Urinary bladder (tissue), 4 donors: ENCODE results near the gene STATH. TPM values are rescaled to one million over a fixed set of nuclear protein-coding genes. Genes with fewer than 3 reads are reported as not detected.

Experiments used
- DNase-seq: peaks from one replicate; pipeline ENCODE4 v3.0.0-alpha.2; 2015; ENCODE audit errors: extremely low spot score
- H3K27ac ChIP-seq: one replicate; pipeline ENCODE4 v1.5.1; 2013; ENCODE audit warnings: low read depth, mild to moderate bottlenecking, moderate library complexity
- H3K36me3 ChIP-seq: one replicate; pipeline ENCODE4 v1.6.1; 2013; ENCODE audit warnings: mild to moderate bottlenecking, moderate library complexity; ENCODE audit not compliant: insufficient read depth
- H3K4me1 ChIP-seq: one replicate; pipeline ENCODE4 v1.6.1; 2013; ENCODE audit warnings: mild to moderate bottlenecking, moderate library complexity; ENCODE audit not compliant: insufficient read depth
- H3K4me3 ChIP-seq: one replicate; pipeline ENCODE4 v1.5.1; 2013; ENCODE audit warnings: low read depth, low read length
- WGBS: extraction: QIAGEN DNeasy Blood & Tissue Kit; methylation state at CpG from one replicate; pipeline ENCODE4 v1.1.7; 2013; 5-methylcytosine and 5-hydroxymethylcytosine counted together
- polyA plus RNA-seq: library from polyadenylated mRNA; stranded (reverse); fragments of 200-250 nt; gene quantifications from one replicate; pipeline ENCODE4 v1.2.3, GENCODE V29; 2013
- total RNA-seq: library from RNA; depleted of rRNA; stranded (reverse); fragments of >200 nt; gene quantifications from one replicate; pipeline ENCODE4 v1.2.3, GENCODE V29; 2014
- donor health status: healthy with polysubstance abuse.
- donor health status: healthy.

Gene STATH, protein sequence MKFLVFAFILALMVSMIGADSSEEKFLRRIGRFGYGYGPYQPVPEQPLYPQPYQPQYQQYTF
- total RNA-seq (not detected), polyA plus RNA-seq (not detected)

DNA sequence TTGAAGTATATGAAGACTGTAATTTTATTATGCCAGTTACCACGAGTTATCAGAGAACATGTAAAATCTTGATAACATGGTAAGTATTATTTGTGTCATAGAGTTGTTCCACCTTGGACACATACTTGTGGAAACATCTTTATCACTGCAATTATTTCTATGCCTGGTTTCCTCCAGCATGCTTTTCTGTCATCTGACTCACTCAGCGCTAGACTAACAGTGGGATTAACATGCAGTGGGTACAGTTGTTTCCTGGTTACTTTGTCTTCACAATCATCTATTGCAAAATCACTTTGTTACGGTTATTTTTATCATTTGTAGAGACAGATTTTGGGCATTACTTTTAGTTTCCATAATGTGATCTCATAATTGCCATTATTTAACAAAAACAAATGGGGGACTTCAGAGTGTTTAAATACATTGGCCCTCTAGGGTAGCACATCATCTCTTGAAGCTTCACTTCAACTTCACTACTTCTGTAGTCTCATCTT lies at the start of gene STATH:
Gene STATH, plus strand, starts transcription at position 441 of the 491 bp plus-strand sequence. CDS start 2,472 bp downstream, outside the sequence.
- Histone ChIP-seq H3K4me1 (no peaks in the 10 kb centered on the region), H3K36me3 (no peaks in the 10 kb centered on the region), H3K4me3 (no peak within 1 kb of the TSS), H3K27ac (no peak within 1 kb of the TSS)
- DNase-seq = no peak
- WGBS = 67% methylated on average over 3 of the region's 3 CpGs

DNA sequence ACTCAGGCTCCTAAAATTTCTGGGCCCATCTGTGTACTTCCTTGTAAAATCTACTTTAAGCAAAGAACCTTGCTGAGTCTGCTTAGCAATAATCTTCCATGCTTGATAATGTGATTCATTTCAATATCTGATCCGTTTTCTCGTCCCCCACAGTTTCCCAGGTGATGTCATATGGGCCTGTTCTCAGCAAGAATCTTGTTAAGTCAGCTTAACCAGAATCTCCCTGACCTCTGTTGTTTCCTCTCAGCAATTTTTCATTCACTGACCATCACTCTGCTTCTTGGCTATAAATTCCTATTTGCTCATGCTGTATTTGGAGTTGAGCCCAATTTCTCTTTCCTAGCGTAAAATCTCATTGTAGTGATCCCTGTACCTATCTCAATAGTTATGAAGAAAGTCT lies 44.2 kb upstream of the STATH start:
- no peak for DNase-seq
- 59% methylated on average over 3 of the region's 3 CpGs for WGBS
- no peaks in the 10 kb centered on the region for H3K4me1 ChIP-seq

DNA sequence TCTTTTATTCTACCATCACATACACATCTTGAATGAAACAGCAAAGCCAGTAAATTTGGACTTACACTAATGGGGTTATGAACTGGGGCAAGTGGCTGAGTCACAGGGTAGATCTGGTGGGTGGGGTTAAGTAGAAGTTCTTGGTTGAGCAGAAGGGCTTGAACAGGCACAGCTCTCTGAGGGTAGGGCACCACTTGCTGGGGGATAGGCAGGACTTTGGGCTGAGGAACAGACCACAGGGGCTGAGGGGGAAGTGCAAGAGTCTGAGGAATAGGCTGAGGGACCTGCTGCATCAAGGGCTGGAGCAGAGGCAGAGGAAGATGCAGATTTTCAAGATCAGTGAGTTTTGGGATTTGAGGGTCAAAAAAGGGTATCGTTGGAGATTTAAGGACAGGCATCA lies 38.6 kb upstream of the STATH start:
- no peaks in the 10 kb centered on the region for H3K36me3 ChIP-seq
- H3K4me3 ChIP-seq = no peak overlapping the region
- WGBS = 93% methylated on average over 1 of the region's 1 CpG
- no peak for DNase-seq
- H3K27ac ChIP-seq = no peak overlapping the region
- H3K4me1 ChIP-seq = no peaks in the 10 kb centered on the region

More for the DNA sequence above, 44.2 kb upstream of the STATH start:
- Histone ChIP-seq H3K4me3 (no peak overlapping the region), H3K36me3 (no peaks in the 10 kb centered on the region), H3K27ac (no peak overlapping the region)

DNA sequence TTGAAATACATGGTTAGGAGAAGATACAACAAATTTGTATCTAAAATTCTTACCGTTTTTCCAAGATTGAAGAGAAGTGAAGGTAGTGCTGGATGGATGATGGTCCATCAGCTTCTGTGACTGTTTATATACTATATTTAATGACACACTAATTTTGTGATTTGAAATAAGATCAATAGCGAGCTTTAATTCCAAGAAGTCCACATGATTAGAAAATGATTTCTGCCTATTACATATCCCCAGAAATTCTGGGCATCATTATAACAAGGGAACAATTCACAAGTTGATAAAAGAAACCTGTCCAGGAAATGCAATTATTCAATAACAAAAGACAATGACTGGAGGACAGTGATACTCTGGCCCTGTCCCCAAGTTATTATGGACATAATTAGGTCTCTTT lies 30.1 kb upstream of the STATH start, which contains the start of gene CSN2:
Gene CSN2, minus strand, starts transcription at position 101 of the 400 bp plus-strand sequence. CDS start 4,733 bp downstream, outside the sequence.
- DNase-seq = no peak
- 92% methylated on average over 2 of the region's 2 CpGs for WGBS
- no peak within 1 kb of the TSS for H3K4me3 ChIP-seq

DNA sequence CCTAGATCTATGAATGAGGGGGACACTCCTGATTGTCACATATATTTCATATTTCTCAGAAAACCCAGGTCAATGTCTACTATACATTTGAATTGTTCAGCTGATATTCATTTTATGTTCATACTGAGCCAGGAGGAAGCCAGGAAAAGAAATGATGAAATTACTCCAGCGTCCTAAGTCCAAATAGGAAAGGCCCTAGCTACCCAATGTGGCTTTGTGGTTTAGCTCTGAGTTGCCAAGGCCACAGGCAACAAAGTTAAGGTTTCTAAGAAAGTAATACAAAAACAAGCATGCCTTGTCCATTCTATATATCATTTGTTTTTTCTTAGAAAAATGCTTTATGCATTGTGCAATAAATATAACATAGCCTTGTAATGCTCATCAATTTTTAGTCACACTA lies 25.7 kb upstream of the STATH start:
- no peak for DNase-seq
- Histone ChIP-seq H3K4me3 (no peak overlapping the region), H3K36me3 (no peaks in the 10 kb centered on the region), H3K27ac (no peak overlapping the region), H3K4me1 (no peaks in the 10 kb centered on the region)
- 61% methylated on average over 1 of the region's 1 CpG for WGBS

More for the DNA sequence above, 30.1 kb upstream of the STATH start, which contains the start of gene CSN2:
- H3K36me3 ChIP-seq = no peaks in the 10 kb centered on the region
- H3K27ac ChIP-seq = no peak within 1 kb of the TSS
- no peaks in the 10 kb centered on the region for H3K4me1 ChIP-seq

DNA sequence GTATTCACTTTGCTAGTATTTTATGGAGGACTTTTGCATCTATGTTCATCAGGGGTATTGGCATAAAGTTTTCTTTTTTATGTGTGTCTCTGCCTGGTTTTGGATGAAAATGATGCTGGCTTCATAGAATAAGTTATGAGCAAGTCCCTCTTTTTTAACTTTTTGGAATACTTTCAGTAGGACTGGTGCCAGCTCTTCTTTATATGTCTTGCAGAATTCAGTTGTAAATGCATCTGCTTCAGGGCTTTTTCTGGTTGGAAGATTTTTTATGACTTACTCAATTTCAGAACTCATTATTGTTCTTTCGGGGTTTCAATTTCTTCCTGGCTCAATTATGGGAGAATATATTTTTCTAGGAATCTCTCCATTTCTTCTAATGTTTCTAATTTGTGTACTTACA lies 21.1 kb upstream of the STATH start:
- peak; percentile 18 for DNase-seq
- 80% methylated on average over 1 of the region's 1 CpG for WGBS

DNA sequence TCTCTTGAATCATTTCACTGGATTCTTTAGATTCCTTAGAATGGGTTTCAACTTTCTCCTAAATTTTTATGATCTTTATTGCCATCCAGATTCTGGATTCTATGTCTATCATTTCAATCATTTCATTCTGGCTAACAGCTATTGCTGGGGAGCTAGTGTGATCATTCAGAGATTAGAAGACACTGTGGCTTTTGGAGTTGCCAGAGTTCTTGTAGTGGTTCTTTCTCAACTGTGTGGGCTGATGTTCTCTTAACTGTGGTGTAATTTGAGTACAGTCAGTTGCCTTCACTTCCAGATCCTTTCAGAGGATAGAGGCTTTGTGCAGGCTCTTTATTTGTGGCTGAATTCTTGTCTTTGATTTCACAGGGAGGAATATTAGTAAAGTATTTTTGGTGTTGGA lies 18.2 kb upstream of the STATH start:
- no peak overlapping the region for H3K4me3 ChIP-seq
- no peak for DNase-seq

More for the DNA sequence above, 21.1 kb upstream of the STATH start:
- H3K36me3 ChIP-seq = no peaks in the 10 kb centered on the region
- H3K4me3 ChIP-seq = no peak overlapping the region
- H3K4me1 ChIP-seq = no peaks in the 10 kb centered on the region
- no peak overlapping the region for H3K27ac ChIP-seq

DNA sequence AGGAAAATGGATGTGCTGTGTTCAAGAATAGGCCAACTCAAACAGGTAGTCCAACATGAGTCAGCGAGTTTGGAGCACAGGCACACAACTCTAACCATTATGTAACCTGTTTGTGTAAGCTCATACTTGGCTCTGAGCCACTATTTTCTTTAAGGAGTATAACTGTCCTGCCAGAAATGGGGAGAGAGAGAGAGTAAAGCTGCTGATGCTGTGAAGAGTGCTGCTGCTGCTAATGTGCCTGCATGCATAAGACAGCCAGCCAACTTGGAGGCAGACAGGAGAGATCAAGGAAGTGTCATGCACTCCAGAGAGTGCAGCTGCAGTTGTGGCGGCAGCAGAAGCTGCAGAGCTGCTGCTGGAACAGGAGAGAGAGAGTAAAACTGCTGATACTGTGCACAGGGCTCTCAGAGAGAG lies 11.7 kb upstream of the STATH start:
- H3K36me3 ChIP-seq = no peaks in the 10 kb centered on the region
- no peaks in the 10 kb centered on the region for H3K4me1 ChIP-seq
- DNase-seq = peak; percentile 14
- WGBS = 27% methylated on average over 2 of the region's 2 CpGs
- no peak overlapping the region for H3K27ac ChIP-seq
- H3K4me3 ChIP-seq = no peak overlapping the region

More for the DNA sequence above, 18.2 kb upstream of the STATH start:
- no peak overlapping the region for H3K27ac ChIP-seq
- H3K4me1 ChIP-seq = no peaks in the 10 kb centered on the region
- no peaks in the 10 kb centered on the region for H3K36me3 ChIP-seq

DNA sequence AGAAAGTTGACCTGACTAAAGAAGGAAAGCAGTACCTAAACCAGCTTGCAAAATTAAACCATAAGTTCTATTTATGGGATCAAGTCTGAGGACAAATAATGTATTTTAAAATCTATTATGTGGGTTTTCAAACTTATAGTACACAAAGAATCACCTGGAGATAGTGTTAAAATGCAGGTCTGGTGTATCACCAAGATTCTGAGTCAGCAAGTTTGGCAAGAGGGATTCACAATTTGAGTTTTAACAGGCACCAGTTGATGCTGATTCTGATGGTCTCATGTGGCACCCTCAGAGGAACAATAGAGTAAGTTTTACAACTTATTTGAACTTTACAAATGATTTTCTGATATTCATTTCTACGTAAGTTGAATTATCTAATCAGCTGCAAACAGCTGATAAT lies 9.1 kb upstream of the STATH start:
- WGBS = 83% methylated on average over 1 of the region's 1 CpG
- Histone ChIP-seq H3K27ac (no peak overlapping the region), H3K4me3 (no peak overlapping the region), H3K36me3 (no peaks in the 10 kb centered on the region), H3K4me1 (no peaks in the 10 kb centered on the region)
- no peak for DNase-seq

DNA sequence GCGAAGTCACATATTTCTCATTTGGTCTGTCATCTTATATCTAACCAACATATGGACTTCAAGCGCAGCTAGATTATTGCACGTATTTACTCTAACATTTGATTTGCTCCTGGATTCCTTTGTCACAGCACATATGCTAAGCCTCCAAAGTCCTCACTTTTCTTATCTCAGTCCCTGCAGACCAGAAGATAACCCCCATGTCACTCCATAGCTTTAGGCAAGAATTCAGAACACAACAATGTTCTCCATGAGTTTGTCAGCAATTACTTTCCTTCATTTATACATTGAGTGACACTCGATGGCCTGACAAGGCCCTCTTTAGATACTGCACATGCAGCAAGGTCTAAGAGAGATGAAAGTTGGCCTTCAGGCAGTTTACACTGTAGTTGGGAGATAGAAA lies 4.8 kb upstream of the STATH start:
- no peak for DNase-seq
- H3K4me1 ChIP-seq = no peaks in the 10 kb centered on the region

DNA sequence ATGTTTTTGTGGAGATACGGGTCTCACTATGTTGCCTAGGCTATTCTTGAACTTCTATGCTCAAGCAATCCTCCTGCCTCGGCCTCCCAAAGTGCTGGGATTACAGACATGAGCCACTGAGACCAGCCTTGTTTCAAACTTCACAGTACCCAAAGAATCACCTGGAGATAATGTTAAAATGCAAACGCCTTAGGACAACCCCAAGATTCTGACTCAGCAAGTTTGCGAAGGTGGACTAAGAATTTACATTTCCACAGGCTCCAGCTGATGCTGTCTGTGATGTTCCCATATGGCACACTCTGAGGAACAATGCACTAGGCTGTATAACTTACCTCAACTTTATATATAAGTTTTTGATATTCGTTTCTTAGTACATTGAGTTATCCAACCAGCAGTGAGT lies 984 bp upstream of the STATH start:
- H3K4me1 ChIP-seq = no peaks in the 10 kb centered on the region
- H3K36me3 ChIP-seq = no peaks in the 10 kb centered on the region
- H3K27ac ChIP-seq = no peak overlapping the region
- DNase-seq = no peak
- WGBS = 80% methylated on average over 5 of the region's 5 CpGs
- no peak overlapping the region for H3K4me3 ChIP-seq

More for the DNA sequence above, 4.8 kb upstream of the STATH start:
- Histone ChIP-seq H3K27ac (no peak overlapping the region), H3K36me3 (no peaks in the 10 kb centered on the region), H3K4me3 (no peak overlapping the region)
- 85% methylated on average over 4 of the region's 4 CpGs for WGBS

DNA sequence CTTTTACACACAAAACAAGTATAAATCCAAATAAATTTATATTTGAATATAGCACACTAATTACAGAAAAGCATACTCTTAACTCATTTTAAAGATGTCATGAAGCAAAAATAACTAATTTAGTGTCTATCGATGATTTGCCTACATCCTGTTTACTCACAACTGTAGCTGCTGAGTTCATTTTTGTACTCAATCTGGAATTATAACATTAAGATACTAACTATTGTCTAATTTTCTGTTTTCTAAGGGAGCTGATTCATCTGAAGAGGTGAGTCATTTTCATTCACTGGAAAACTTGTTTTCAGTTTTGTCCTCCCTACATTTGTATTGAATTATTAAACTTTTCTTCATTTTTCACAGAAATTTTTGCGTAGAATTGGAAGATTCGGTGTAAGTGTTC lies 3.7 kb downstream of the STATH start:
- DNase-seq = no peak
- Histone ChIP-seq H3K4me3 (no peak overlapping the region), H3K27ac (no peak overlapping the region), H3K36me3 (no peaks in the 10 kb centered on the region), H3K4me1 (no peaks in the 10 kb centered on the region)
- 89% methylated on average over 3 of the region's 3 CpGs for WGBS

DNA sequence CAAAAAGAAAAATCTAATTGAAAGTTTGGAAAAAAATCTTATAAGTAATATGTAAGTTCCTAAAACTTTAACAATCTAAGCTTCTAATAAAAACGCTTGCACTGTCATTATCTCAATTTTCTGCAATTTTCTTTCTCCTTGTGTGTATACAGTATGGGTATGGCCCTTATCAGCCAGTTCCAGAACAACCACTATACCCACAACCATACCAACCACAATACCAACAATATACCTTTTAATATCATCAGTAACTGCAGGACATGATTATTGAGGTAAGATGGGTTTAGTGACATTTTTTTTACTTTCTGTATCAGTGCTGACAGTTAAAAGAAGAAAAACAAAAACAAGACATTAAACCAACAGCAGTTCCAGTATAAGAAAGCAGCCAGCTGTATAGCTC lies 4.9 kb downstream of the STATH start:
- H3K4me1 ChIP-seq = no peaks in the 10 kb centered on the region
- no peaks in the 10 kb centered on the region for H3K36me3 ChIP-seq
- no peak overlapping the region for H3K4me3 ChIP-seq
- no peak for DNase-seq
- H3K27ac ChIP-seq = no peak overlapping the region
- 87% methylated on average over 1 of the region's 1 CpG for WGBS

DNA sequence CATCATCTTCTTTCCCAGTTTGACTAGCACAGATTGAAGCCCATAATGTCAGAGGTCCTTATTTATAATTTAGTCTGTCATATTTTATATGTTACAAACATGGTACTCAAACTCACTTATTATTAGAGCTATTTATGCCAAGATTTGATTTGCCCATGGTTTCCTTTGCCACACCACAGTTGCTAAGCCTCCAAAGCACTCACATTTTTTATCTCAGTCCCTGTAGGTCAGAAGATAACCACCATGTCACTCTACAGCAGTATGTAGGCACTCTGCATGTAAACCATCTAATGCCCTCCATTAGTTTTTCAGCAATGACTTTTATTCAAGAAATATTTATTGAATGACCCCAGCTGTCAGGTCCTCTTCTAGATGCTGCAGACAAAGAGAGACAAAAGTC lies 6.7 kb downstream of the STATH start:
- no peak for DNase-seq
- no peaks in the 10 kb centered on the region for H3K36me3 ChIP-seq
- no peaks in the 10 kb centered on the region for H3K4me1 ChIP-seq
- H3K27ac ChIP-seq = no peak overlapping the region
- H3K4me3 ChIP-seq = no peak overlapping the region

DNA sequence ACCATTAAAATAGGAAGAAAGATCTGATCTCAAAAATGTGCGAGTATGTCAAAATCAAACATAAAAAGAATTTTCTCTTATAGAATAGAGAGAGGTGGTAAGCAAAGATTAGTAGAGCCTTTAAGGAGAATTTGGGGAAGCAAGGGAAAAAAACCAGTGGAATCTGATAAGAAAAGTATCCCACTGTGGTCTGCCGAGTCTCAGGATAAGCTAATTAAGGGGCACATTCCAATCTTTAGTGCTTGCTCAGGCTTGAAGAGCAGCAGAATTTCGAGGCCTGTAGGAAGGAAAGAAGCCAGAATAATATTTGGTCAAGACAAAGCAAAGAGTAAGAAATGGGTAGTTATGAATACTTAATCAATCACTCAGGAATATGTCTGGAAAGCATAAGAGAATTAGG lies 13.0 kb downstream of the STATH start:
- Histone ChIP-seq H3K4me1 (no peaks in the 10 kb centered on the region), H3K4me3 (no peak overlapping the region), H3K27ac (no peak overlapping the region), H3K36me3 (no peaks in the 10 kb centered on the region)
- 55% methylated on average over 3 of the region's 3 CpGs for WGBS
- DNase-seq = no peak
